MM.1S (cell line): ENCODE data around the gene SCYGR5.

ENCODE experiments used
- DNase-seq: peaks from one replicate; pipeline ENCODE4 v3.0.0-alpha.2; 2015
- H2AFZ ChIP-seq: fragments of 300-600 bp; sonication (generic); 2 replicates; pipeline ENCODE4 v1.6.0; 2016; ENCODE audit warnings: antibody characterized with exemption, low read length
- H3F3A ChIP-seq: fragments of 300-600 bp; sonication (generic); 2 replicates; pipeline ENCODE4 v1.6.1; 2016; ENCODE audit warnings: mild to moderate bottlenecking, antibody characterized with exemption, low read length, moderate library complexity, mixed read lengths; ENCODE audit not compliant: insufficient read depth
- H3K27ac ChIP-seq: fragments of 300-600 bp; sonication (generic); 2 replicates; pipeline ENCODE4 v1.5.1; 2016; ENCODE audit warnings: mild to moderate bottlenecking, low read length
- H3K27me3 ChIP-seq: fragments of 300-600 bp; sonication (generic); replicated peaks from 2 replicates; pipeline ENCODE4 v1.6.0; 2016; ENCODE audit warnings: low read length; ENCODE audit not compliant: insufficient read depth
- H3K36me3 ChIP-seq: fragments of 300-600 bp; sonication (generic); replicated peaks from 2 replicates; pipeline ENCODE4 v1.6.1; 2016; ENCODE audit warnings: mild to moderate bottlenecking, low read length, mixed read lengths; ENCODE audit not compliant: insufficient read depth
- H3K4me1 ChIP-seq: fragments of 300-600 bp; sonication (generic); 2 replicates; pipeline ENCODE4 v1.6.1; 2016; ENCODE audit warnings: low read length, mixed read lengths
- H3K4me2 ChIP-seq: fragments of 300-600 bp; sonication (generic); 2 replicates; pipeline ENCODE4 v1.6.0; 2016; ENCODE audit warnings: low read depth, low read length
- H3K4me3 ChIP-seq: fragments of 300-600 bp; sonication (generic); 2 replicates; pipeline ENCODE4 v1.5.1; 2016; ENCODE audit warnings: low read length, mixed read lengths
- H3K79me2 ChIP-seq: fragments of 300-600 bp; sonication (generic); 2 replicates; pipeline ENCODE4 v1.6.1; 2016; ENCODE audit warnings: mixed run types, low read length, mixed read lengths
- H3K9ac ChIP-seq: fragments of 300-600 bp; sonication (generic); 2 replicates; pipeline ENCODE4 v1.6.1; 2016; ENCODE audit warnings: low read length, mixed read lengths
- H3K9me2 ChIP-seq: fragments of 300-600 bp; sonication (generic); replicated peaks from 2 replicates; pipeline ENCODE4 v1.6.1; 2016; ENCODE audit warnings: mild to moderate bottlenecking, low read length, mixed read lengths; ENCODE audit not compliant: insufficient read depth
- H3K9me3 ChIP-seq: fragments of 300-600 bp; sonication (generic); replicated peaks from 2 replicates; pipeline ENCODE4 v1.6.1; 2016; ENCODE audit warnings: mild to moderate bottlenecking, low read length, mixed read lengths; ENCODE audit not compliant: insufficient read depth
- H4K20me1 ChIP-seq: fragments of 300-600 bp; sonication (generic); 2 replicates; pipeline ENCODE4 v1.6.1; 2016; ENCODE audit warnings: mild to moderate bottlenecking, low read length, moderate library complexity, mixed read lengths; ENCODE audit not compliant: insufficient read depth
- CTCF ChIP-seq: fragments of 300-600 bp; sonication (generic); IDR thresholded peaks from 2 replicates; pipeline ENCODE4 v1.5.1; 2016; ENCODE audit warnings: antibody characterized with exemption, low read length, mixed read lengths
- EZH2 ChIP-seq: fragments of 300-600 bp; sonication (generic); optimal IDR thresholded peaks from 2 replicates; pipeline ENCODE3; 2017; ENCODE audit warnings: low read depth, mild to moderate bottlenecking, antibody characterized with exemption, low read length, mixed read lengths
- EZH2phosphoT487 ChIP-seq: fragments of 300-600 bp; sonication (generic); IDR thresholded peaks from 2 replicates; pipeline ENCODE4 v1.6.1; 2018; ENCODE audit warnings: antibody characterized with exemption, low read length

SCYGR5 gene

GRCh38 chr2:227626580-227627151 is 39.9 kb upstream of the SCYGR5 start:
- no peaks in the 10 kb centered on the region for H3K4me1 ChIP-seq
- no peak overlapping the region for H3K4me3 ChIP-seq
- H3K9me2 ChIP-seq, result no peaks in the 10 kb centered on the region
- H2AFZ ChIP-seq, result no peak overlapping the region
- no peaks in the 10 kb centered on the region for H3K36me3 ChIP-seq
- H3K9ac ChIP-seq, result no peak overlapping the region
- no peaks in the 10 kb centered on the region for H3F3A ChIP-seq
- no peak overlapping the region for H3K4me2 ChIP-seq
- no peaks in the 10 kb centered on the region for H3K79me2 ChIP-seq
- no peaks in the 10 kb centered on the region for H4K20me1 ChIP-seq
- no peak for DNase-seq
- no peaks in the 10 kb centered on the region for H3K9me3 ChIP-seq
- H3K27me3 ChIP-seq, result no peaks in the 10 kb centered on the region
- TF ChIP-seq CTCF (no peak), EZH2phosphoT487 (no peak), EZH2 (no peak)
- no peak overlapping the region for H3K27ac ChIP-seq

- no peak overlapping the region for H2AFZ ChIP-seq
- TF ChIP-seq EZH2, result no peak
- no peak for TF ChIP-seq CTCF
- no peak for TF ChIP-seq EZH2phosphoT487
- DNase-seq, result no peak
- no peaks in the 10 kb centered on the region for H3K36me3 ChIP-seq
- H3K27ac ChIP-seq, result no peak overlapping the region
- H3K4me3 ChIP-seq, result no peak overlapping the region
- no peaks in the 10 kb centered on the region for H3K79me2 ChIP-seq
- H3K9me3 ChIP-seq, result no peaks in the 10 kb centered on the region
- no peaks in the 10 kb centered on the region for H3K9me2 ChIP-seq
- no peak overlapping the region for H3K4me2 ChIP-seq
- no peak overlapping the region for H3K9ac ChIP-seq
- H3K27me3 ChIP-seq, result no peaks in the 10 kb centered on the region
- H3F3A ChIP-seq, result no peaks in the 10 kb centered on the region
- H3K4me1 ChIP-seq, result no peaks in the 10 kb centered on the region
- H4K20me1 ChIP-seq, result no peaks in the 10 kb centered on the region
Observed at GRCh38 chr2:227627769-227628168, 38.8 kb upstream of the SCYGR5 start.

- no peaks in the 10 kb centered on the region for H4K20me1 ChIP-seq
- no peaks in the 10 kb centered on the region for H3K4me1 ChIP-seq
- no peak overlapping the region for H3K27ac ChIP-seq
- H3K4me3 ChIP-seq, result no peak overlapping the region
- H3F3A ChIP-seq, result no peaks in the 10 kb centered on the region
- H3K79me2 ChIP-seq, result no peaks in the 10 kb centered on the region
- no peaks in the 10 kb centered on the region for H3K36me3 ChIP-seq
- H3K9me3 ChIP-seq, result no peaks in the 10 kb centered on the region
- H3K9ac ChIP-seq, result no peak overlapping the region
- no peaks in the 10 kb centered on the region for H3K27me3 ChIP-seq
- no peak overlapping the region for H3K4me2 ChIP-seq
- no peak for TF ChIP-seq CTCF
- no peak for TF ChIP-seq EZH2
- no peak for TF ChIP-seq EZH2phosphoT487
- no peaks in the 10 kb centered on the region for H3K9me2 ChIP-seq
- no peak overlapping the region for H2AFZ ChIP-seq
- no peak for DNase-seq
Observed at GRCh38 chr2:227629435-227629834, 37.2 kb upstream of the SCYGR5 start.
